Prostate gland (tissue), 2 donors: ENCODE measurements around the gene LTF. TPM values are rescaled to one million over a fixed set of nuclear protein-coding genes. Genes with fewer than 3 reads are reported as not detected.

Experiments
- DNase-seq: peaks from one replicate; pipeline ENCODE4 v3.0.0-alpha.2; 2019; ENCODE audit warnings: low spot score
- H3K27ac ChIP-seq, 2 donors: fragments of 200-600 bp; sonication (generic); 2 replicates each; pipeline ENCODE4 v1.5.1; 2017 to 2019
- H3K27me3 ChIP-seq: fragments of 200-600 bp; sonication (generic); replicated peaks from 2 replicates; pipeline ENCODE4 v1.5.1; 2019; ENCODE audit not compliant: insufficient read depth
- H3K36me3 ChIP-seq, 2 donors: fragments of 200-600 bp; sonication (generic); 1 replicate in 1 of 2; 2 replicates in 1 of 2; pipeline versions ENCODE4 v1.5.1 to v1.8.1; 2017 to 2019
- H3K4me1 ChIP-seq: fragments of 200-600 bp; sonication (generic); replicated peaks from 2 replicates; pipeline ENCODE4 v1.5.1; 2019
- H3K4me3 ChIP-seq, 2 donors: fragments of 200-600 bp; sonication (generic); 2 replicates each; pipeline ENCODE4 v1.5.1; 2017 to 2019
- H3K9me3 ChIP-seq: fragments of 200-600 bp; sonication (generic); 2 replicates; pipeline ENCODE4 v1.5.1; 2017
- POLR2A ChIP-seq: fragments of 450-650 bp; IDR thresholded peaks from one replicate; pipeline ENCODE4 v1.6.1; 2016; ENCODE audit warnings: antibody characterized with exemption, mild to moderate bottlenecking
- POLR2AphosphoS5 ChIP-seq: sonication (generic); formaldehyde crosslinking; IDR thresholded peaks from one replicate; pipeline ENCODE4 v1.6.1; 2017; ENCODE audit warnings: antibody characterized with exemption
- WGBS: methylation state at CpG from one replicate; pipeline ENCODE4 v1.1.5; 2018; 5-methylcytosine and 5-hydroxymethylcytosine counted together
- intact Hi-C: fragments of 100-400 bp; cut with DNase I; formaldehyde crosslinking; loops from one replicate; pipeline ENCODE4 v1.14.2; 2022
- total RNA-seq, 2 donors: library from RNA; depleted of rRNA; stranded (reverse); fragments of >200 nt; gene quantifications; one replicate each; pipeline ENCODE4 v1.1.0, GENCODE V29; 2016
- TF ChIP-seq, protein P1 (sequence below), 4 experiments: fragments of 200-600 bp in 2 of 4; fragments of 450-650 bp in 2 of 4; sonication (generic) in 2 of 4; IDR thresholded peaks; 1 replicate in 3 of 4; 2 replicates in 1 of 4; pipeline ENCODE4 v1.5.1; 2016 to 2019; ENCODE audit warnings: antibody characterized with exemption in 4 of 4, mild to moderate bottlenecking in 2 of 4, moderate library complexity in 2 of 4

LTF gene
- total RNA-seq, 2 donors from 2014 or later, result 22.6 to 130 TPM

GRCh38 chr3:46410669-46411068, 54.0 kb downstream of the LTF start:
- Histone ChIP-seq H3K36me3 (no peaks in the 10 kb centered on the region), H3K27me3 (no peaks in the 10 kb centered on the region), H3K4me1 (no peaks in the 10 kb centered on the region), H3K4me3 (no peak overlapping the region), H3K9me3 (no peaks in the 10 kb centered on the region), H3K27ac (no peak overlapping the region)
- TF ChIP-seq, protein P1, sequence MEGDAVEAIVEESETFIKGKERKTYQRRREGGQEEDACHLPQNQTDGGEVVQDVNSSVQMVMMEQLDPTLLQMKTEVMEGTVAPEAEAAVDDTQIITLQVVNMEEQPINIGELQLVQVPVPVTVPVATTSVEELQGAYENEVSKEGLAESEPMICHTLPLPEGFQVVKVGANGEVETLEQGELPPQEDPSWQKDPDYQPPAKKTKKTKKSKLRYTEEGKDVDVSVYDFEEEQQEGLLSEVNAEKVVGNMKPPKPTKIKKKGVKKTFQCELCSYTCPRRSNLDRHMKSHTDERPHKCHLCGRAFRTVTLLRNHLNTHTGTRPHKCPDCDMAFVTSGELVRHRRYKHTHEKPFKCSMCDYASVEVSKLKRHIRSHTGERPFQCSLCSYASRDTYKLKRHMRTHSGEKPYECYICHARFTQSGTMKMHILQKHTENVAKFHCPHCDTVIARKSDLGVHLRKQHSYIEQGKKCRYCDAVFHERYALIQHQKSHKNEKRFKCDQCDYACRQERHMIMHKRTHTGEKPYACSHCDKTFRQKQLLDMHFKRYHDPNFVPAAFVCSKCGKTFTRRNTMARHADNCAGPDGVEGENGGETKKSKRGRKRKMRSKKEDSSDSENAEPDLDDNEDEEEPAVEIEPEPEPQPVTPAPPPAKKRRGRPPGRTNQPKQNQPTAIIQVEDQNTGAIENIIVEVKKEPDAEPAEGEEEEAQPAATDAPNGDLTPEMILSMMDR (IDR thresholded peaks at IDR 0.05), result no peak
- TF ChIP-seq POLR2AphosphoS5, result no peak
- no peak for TF ChIP-seq POLR2A
- DNase-seq, result no peak
- WGBS, result 91% methylated on average over 2 of the region's 2 CpGs
- intact Hi-C loops, result no loop called here

DNA sequence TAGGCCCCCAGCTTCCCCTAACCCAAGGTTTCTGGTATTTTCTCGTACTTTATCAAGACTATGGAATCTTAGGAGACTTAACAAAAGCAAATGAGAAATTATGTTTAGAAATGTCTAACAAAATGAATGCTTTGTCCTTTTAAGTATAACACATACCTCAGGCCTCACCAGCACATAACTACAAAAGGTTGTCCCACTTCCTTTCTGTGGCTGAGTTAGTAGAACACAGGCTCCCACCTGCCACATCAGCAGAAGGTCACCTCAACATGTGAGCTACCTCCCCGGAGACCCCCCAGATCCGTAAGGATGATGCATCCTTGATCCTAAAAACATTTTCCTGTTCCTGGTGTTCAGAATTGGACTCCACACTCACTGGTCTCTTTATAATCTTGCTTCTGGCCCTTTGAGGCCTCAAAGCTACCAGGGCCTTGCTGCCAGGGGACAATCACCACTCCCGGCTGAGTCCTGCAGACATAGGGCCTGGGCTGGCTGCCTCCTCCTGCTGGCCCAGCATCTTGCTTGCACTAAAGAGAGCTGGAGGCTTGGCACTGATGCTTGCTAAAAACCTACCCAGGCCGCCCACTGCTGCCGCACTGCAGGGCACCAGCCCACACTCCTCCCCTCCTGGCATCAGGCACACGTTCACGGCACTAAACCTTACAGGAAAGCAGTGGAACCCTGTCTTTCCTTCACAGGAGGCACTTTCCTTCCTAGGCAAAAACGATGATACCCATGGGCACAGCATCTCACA, 54.8 kb downstream of the LTF start:
- intact Hi-C loops, result no loop called here
- no peaks in the 10 kb centered on the region for H3K9me3 ChIP-seq
- H3K27me3 ChIP-seq, result no peaks in the 10 kb centered on the region
- no peak for DNase-seq
- H3K36me3 ChIP-seq, result no peaks in the 10 kb centered on the region
- TF ChIP-seq, protein P1 (IDR thresholded peaks at IDR 0.05), result no peak
- TF ChIP-seq POLR2A (no peak), POLR2AphosphoS5 (no peak)
- no peak overlapping the region for H3K4me3 ChIP-seq
- no peak overlapping the region for H3K27ac ChIP-seq
- peaks cover 2% of the 10 kb centered on the region for H3K4me1 ChIP-seq
- 82% methylated on average over 9 of the region's 9 CpGs for WGBS

DNA sequence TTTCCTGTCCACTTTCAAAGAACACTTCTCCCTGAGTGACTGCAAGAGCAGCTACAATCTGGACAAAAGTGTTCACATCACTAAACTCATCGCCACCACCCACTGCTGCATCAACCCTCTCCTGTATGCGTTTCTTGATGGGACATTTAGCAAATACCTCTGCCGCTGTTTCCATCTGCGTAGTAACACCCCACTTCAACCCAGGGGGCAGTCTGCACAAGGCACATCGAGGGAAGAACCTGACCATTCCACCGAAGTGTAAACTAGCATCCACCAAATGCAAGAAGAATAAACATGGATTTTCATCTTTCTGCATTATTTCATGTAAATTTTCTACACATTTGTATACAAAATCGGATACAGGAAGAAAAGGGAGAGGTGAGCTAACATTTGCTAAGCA, 55.9 kb downstream of the LTF start:
- TF ChIP-seq POLR2AphosphoS5 (no peak), POLR2A (no peak)
- TF ChIP-seq, protein P1 (IDR thresholded peaks at IDR 0.05), result no peak
- Histone ChIP-seq H3K4me3 (no peak overlapping the region), H3K27ac (no peak overlapping the region), H3K27me3 (no peaks in the 10 kb centered on the region), H3K4me1 (peaks cover 2% of the 10 kb centered on the region), H3K9me3 (no peaks in the 10 kb centered on the region), H3K36me3 (no peaks in the 10 kb centered on the region)
- intact Hi-C loops, result no loop called here
- DNase-seq, result no peak
- 90% methylated on average over 7 of the region's 7 CpGs for whole genome bisulfite sequencing

- no peak for TF ChIP-seq POLR2A
- TF ChIP-seq, protein P1 (IDR thresholded peaks at IDR 0.05), result no peak
- TF ChIP-seq POLR2AphosphoS5, result no peak
- Histone ChIP-seq H3K36me3 (no peaks in the 10 kb centered on the region), H3K27ac (no peak overlapping the region), H3K4me3 (no peak overlapping the region), H3K27me3 (no peaks in the 10 kb centered on the region), H3K9me3 (no peaks in the 10 kb centered on the region), H3K4me1 (peaks cover 2% of the 10 kb centered on the region)
- intact Hi-C loops, result no loop called here
- no peak for DNase-seq
- WGBS, result 77% methylated on average over 7 of the region's 7 CpGs
Measured at GRCh38 chr3:46407970-46408369, 56.7 kb downstream of the LTF start.
